CD4-positive, alpha-beta T cell treated with Interleukin-4 for 1 hour (primary cell): ENCODE measurements around the gene ZFHX2.
"Not testable (repeated sequence)": the region's sequence is repeated elsewhere in the genome, so short reads cannot be mapped to it uniquely, and the experiment has no call there.

Experiments used
- DNase-seq, 2 donors: peaks; one replicate each; pipeline ENCODE4 v3.0.0-alpha.2; 2020 to 2022

Gene ZFHX2

GRCh38 chr14:23539248-23540140, 12.1 kb downstream of the ZFHX2 start:
- peak in 1 of 2 donors; percentile 57 for DNase-seq

DNA sequence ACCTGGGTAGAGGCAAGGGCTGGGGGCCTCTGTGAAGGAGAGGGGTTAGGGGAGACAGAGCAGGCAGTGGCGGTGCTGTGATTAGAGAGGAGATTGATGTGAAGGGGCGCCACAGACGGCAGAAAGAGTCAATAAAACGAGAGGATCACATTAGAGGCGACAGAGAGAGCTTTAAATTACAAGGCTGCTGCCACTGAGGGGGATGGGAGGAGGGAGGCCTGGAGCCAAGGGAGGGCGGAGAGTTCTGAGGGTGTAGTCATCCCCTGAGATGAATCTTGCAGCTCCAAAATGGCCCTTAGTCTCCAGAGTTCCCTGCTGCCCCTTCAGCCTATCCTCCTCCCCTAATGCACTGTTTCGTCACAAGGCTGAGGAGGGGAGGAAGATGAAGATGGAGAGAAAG, 12.8 kb downstream of the ZFHX2 start:
- DNase-seq, result no peak

DNA sequence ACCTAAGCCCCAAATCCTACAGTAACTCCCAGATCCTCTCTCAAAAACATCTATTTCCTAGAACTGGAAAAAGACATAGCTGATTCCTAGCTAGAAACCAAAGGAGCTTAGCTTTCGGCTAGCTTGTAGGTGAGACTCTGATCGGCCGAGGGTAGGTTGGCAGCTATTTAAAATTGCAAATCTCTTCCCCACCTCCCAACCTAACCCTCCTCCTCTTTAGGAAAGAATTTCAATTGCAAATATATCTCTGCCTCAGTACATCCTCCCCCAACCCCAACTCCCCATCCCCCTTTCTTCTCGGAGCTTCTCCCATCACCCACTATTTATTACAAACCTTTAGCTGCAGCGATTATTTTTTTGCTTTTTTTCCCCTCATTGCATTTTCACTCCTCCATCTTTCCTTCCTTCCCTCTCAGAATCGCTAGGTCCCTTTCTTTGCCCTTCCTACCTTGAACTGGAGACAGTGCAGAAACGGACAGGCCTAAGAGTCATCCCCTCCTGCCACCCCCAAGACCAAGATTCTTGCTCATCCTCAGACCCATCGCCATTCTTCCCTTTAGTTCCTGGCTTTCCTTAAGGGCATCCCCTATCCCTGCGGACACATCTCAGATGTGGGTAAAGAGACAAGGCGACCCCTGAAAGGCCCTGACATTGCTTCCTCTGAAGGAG, 13.4 kb downstream of the ZFHX2 start:
- no peak for DNase-seq

DNA sequence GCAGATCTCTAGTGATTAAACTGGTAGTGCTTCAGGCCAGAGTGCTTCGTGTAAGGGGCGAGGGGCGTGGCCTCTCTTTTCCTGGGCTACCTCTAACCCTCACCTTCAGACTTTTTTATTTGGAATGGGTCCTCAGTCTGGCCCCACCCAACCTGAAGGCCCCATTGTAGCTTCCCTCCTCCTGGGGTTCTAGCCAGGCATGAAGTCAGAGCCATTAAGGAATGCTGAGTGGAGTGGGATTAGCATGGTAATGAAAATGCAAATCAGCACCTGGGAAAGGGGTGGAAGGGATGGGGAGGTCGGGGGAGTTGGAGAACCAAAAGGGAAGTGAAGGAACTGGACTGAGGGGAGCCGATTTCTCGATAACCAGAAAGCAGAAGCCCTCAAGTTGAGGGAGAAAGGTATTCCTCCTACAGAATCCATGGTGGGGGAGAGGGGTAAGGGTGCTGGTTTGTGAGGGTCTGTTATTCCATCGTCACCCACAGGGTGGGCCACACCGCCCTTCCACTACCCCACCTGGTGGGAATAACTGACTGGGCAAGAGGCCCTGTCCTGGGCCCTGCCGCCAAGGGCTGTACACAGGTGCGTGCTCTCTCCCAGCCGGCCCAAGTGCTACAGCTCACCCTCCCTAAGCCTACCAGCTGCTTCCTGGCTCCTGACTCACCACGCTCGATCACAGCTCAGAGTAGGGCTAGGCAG, 14.1 kb downstream of the ZFHX2 start:
- DNase-seq, result no peak

DNA sequence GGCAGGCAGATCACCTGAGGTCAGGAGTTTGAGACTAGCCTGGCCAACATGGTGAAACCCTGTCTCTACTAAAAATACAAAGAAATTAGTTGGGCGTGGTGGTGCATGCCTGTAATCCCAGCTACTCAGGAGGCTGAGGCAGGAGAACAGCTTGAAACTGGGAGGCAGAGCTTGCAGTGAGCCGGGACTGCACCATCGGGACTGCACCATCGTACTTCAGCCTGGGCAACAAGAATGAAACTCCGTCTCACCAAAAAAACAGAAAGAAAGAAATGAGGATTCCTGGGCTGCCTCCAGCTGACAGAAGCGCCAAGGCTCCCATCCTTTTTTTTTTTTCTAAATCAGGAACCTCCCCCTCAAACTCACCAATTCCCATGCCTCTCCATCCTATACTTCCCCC, 14.7 kb downstream of the ZFHX2 start:
- not testable (repeated sequence) for DNase-seq

- no peak for DNase-seq
These were observed 15.1 kb downstream of the ZFHX2 start for GRCh38 chr14:23536494-23536893.

GRCh38 chr14:23535943-23536342, 15.6 kb downstream of the ZFHX2 start:
- no peak for DNase-seq

GRCh38 chr14:23533652-23534435, 17.7 kb downstream of the ZFHX2 start:
- no peak for DNase-seq

GRCh38 chr14:23532658-23533057, 18.9 kb downstream of the ZFHX2 start:
- DNase-seq, result no peak

DNA sequence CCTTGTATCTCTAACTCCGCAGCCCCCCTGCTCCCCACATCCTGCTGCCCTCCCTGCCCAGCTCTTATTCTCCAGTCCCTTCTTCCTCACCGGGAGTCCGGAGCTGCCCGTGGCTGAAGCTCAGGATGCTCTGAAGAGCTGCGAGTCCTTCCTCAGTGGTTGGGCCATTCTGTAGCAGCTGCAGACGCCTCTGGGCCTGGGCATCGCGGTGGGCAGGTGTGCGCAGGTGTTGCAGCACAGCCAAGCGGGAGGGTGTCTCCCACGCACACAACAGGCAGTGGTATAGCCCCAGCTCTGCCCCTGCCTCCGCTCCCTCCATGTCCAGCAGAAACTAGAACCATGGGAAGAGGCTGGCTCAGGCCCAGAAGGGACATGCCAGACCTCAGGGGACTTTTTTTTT, 20.2 kb downstream of the ZFHX2 start:
- DNase-seq, result no peak

GRCh38 chr14:23530375-23531055, 21.1 kb downstream of the ZFHX2 start:
- DNase-seq, result no peak

- no peak for DNase-seq
These were observed 22.5 kb downstream of the ZFHX2 start for GRCh38 chr14:23529016-23529415.

GRCh38 chr14:23528555-23528954, 23.0 kb downstream of the ZFHX2 start:
- no peak for DNase-seq

DNA sequence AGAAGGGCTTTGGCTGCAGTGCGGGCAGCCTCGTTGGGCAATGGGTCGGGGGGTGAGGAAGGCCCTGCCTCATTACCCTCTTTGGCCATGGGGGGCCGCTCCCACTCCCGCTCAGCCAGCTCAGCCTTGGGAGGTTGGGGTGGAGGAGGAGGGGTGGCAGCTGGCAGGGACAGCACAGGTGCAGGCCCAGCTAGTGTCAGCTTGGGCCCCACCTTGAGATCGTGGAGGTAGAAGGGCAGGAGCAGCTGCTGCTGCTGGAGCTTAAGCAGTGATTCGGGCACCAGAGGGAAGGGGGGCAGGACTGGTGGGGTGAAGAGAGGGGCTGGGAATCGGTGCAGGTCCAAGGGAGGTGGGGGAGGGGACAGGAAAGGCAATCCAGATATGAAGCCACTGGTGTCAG, 26.0 kb downstream of the ZFHX2 start:
- no peak for DNase-seq

DNA sequence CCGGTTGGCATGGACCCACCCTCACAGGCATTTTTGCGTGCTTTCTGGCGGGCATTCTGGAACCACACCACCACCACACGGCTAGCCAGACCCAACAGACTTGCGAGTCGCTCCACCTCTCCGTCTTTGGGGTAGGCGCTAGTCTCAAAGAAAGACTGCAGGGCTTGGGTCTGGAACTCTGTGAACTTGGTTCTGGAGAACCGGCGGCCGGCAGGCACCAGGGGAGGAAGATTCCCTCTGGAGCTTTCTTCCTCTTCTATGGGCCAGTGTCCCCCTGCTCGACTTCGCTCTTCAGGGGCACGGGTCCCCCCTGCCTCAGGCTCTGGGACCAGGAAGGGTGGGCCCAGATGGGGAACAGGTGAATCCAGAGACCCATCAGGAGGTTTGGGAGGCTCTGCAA, 26.6 kb downstream of the ZFHX2 start:
- no peak for DNase-seq

- DNase-seq, result no peak
These were observed 28.1 kb downstream of the ZFHX2 start for GRCh38 chr14:23523229-23524016.

DNA sequence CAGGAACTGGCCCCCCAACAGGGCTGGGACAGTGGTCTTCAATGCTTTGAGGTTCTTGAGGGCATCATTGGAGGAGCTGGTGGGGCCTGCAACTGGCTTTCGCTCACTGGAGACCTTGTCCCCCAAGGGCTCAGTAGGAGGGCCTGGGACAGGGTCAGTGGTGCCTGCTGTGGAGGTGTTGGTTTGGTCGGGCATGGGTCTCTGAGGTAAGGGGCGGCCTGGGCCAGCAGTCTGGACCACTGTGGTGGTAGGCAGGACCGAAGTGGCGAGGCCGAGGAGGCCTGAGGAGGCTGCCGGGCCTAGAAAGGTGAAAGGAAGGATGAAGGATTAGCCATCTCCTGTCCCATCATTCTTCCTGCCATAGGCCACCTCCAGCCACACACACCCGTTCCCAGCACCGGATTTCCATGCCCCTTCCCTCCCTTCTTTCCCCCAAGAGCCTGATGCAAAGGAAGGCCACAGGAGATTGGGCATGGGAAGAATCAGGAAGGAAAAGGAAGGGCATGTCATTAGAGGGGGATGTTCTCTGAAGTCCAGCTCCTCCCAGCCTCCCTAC, 28.8 kb downstream of the ZFHX2 start:
- no peak for DNase-seq

DNA sequence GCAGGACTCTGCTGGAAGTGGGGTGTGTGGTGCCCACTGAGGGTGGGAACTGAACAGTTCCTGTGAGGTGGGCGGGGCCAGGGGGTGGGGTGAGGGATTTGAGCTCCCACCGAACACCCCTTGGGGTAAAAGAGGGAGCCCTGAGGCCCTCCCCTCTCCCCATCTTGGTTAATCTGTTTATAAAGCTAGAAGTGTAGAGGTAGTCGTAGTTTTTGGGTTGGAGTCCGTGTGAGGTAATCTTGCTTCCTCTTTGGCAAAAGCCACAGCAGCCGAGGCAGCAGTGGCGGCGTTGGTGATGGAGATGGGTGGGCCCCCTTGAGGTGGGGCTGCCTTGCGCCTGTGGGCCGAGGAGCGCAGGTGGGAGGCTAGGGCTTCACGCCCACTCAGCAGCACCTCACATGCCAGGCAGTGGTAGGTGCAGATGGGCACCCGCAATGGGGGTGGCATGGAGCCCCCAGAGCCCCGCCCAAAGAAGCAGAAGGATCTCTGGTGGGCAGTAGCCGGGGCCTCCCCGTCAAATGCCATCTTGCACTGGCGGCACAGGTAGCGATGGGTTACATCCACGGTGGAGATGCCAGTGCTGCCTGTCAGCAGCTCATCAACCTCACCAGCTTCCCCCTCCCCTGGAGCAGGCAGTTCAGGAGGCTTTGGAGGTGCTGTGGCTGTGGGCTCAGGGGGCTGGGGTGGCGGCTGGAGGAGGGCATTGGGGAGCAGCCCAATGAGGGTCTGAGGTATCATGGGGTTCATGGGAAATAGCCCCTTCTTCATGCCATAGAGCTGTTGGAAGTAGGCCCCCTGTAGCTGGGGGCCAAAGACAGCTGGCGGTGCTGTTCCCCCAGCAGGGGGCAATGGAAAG, 29.6 kb downstream of the ZFHX2 start:
- no peak for DNase-seq

GRCh38 chr14:23520899-23521533, 30.5 kb downstream of the ZFHX2 start:
- DNase-seq, result no peak

GRCh38 chr14:23518709-23519108, 32.9 kb downstream of the ZFHX2 start:
- no peak for DNase-seq
